Thymus (tissue), 11 donors: ENCODE data around the gene LMOD1. TPM values are rescaled to one million over a fixed set of nuclear protein-coding genes. Genes with fewer than 3 reads are reported as not detected.
"Not testable (repeated sequence)": the region's sequence is repeated elsewhere in the genome, so short reads cannot be mapped to it uniquely, and the experiment has no call there.

Experiments
- DNase-seq, 9 donors: peaks; one replicate each; pipeline ENCODE4 v3.0.0-alpha.2; 2013; ENCODE audit warnings: low spot score in 9 of 9, low read depth in 6 of 9, missing footprints in 1 of 9
- H3K27ac ChIP-seq, 2 donors: one replicate each; pipeline ENCODE4 v1.5.1; 2013; ENCODE audit warnings: control low read depth in 1 of 2, low read depth in 1 of 2, low read length in 1 of 2, mild to moderate bottlenecking in 1 of 2, moderate library complexity in 1 of 2
- H3K27me3 ChIP-seq, 2 donors: one replicate each; pipeline ENCODE4 v1.5.1; 2013; ENCODE audit warnings: low read length in 1 of 2; ENCODE audit not compliant: control insufficient read depth in 2 of 2, insufficient read depth in 1 of 2
- H3K36me3 ChIP-seq, 2 donors: one replicate each; pipeline ENCODE4 v1.5.1; 2013; ENCODE audit warnings: low read length in 1 of 2, mild to moderate bottlenecking in 1 of 2, moderate library complexity in 1 of 2; ENCODE audit not compliant: control insufficient read depth in 2 of 2, insufficient read depth in 2 of 2
- H3K4me1 ChIP-seq, 2 donors: one replicate each; pipeline ENCODE4 v1.5.1; 2013; ENCODE audit warnings: low read length in 2 of 2; ENCODE audit not compliant: control insufficient read depth in 2 of 2, insufficient read depth in 2 of 2
- H3K4me3 ChIP-seq, 2 donors: one replicate each; pipeline ENCODE4 v1.5.1; 2013; ENCODE audit warnings: low read length in 2 of 2, control low read depth in 1 of 2, mild to moderate bottlenecking in 1 of 2
- H3K9me3 ChIP-seq, 2 donors: one replicate each; pipeline ENCODE4 v1.5.1; 2013; ENCODE audit warnings: low read length in 1 of 2, mild to moderate bottlenecking in 1 of 2; ENCODE audit not compliant: control insufficient read depth in 2 of 2, insufficient read depth in 1 of 2
- WGBS: extraction: QIAGEN DNeasy Blood & Tissue Kit; methylation state at CpG from one replicate; pipeline ENCODE4 v1.1.7; 2013; 5-methylcytosine and 5-hydroxymethylcytosine counted together
- polyA plus RNA-seq: library from polyadenylated mRNA; stranded (reverse); fragments of 200-250 nt; gene quantifications from one replicate; pipeline ENCODE4 v1.2.3, GENCODE V29; 2013
- total RNA-seq: library from RNA; stranded (reverse); fragments of 120-200 nt; gene quantifications from one replicate; pipeline ENCODE4 v1.2.4, GENCODE V29; 2013
- donor health status: healthy.

Gene LMOD1
- total and polyA plus RNA-seq, 2 donors = 0.24 to 17.1 TPM

GRCh38 chr1:201912832-201913231 lies 33.5 kb downstream of the LMOD1 start:
- Histone ChIP-seq H3K27ac (no peak overlapping the region), H3K4me3 (no peak overlapping the region), H3K9me3 (no peaks in the 10 kb centered on the region), H3K27me3 (peaks cover 0 to 8% of the 10 kb centered on the region in 2 donors), H3K36me3 (no peaks in the 10 kb centered on the region), H3K4me1 (no peaks in the 10 kb centered on the region)
- WGBS = 95% methylated on average over 5 of the region's 5 CpGs
- no peak for DNase-seq

- Histone ChIP-seq H3K4me3 (no peak overlapping the region), H3K27ac (no peak overlapping the region), H3K36me3 (no peaks in the 10 kb centered on the region), H3K27me3 (peaks cover 0 to 8% of the 10 kb centered on the region in 2 donors), H3K9me3 (no peaks in the 10 kb centered on the region), H3K4me1 (no peaks in the 10 kb centered on the region)
- no peak for DNase-seq
- WGBS = 90% methylated on average over 4 of the region's 4 CpGs
Observed at GRCh38 chr1:201911826-201912571, 34.3 kb downstream of the LMOD1 start.

DNA sequence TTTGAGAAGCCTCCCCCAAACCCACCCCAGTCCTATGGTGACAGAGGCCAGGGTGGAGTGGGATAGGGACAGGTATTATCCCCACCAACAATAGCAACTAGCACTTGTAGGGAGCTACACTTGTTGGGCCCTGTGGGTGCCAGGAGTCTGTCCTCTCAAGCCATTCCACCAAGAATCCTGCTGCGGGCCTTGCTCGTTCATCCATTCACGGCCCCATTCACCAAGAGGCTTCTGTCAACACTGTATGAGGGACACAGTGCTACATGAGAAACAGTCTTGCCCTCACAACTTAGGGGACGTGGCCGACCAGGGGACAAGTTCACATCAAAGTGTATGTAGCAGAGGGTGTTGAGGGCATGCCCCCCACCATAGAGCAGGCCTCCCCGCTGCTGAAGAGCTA lies 38.7 kb downstream of the LMOD1 start:
- no peak overlapping the region for H3K4me3 ChIP-seq
- WGBS = 96% methylated on average over 6 of the region's 6 CpGs
- no peak for DNase-seq
- no peaks in the 10 kb centered on the region for H3K36me3 ChIP-seq
- no peaks in the 10 kb centered on the region for H3K4me1 ChIP-seq
- peaks cover 0 to 7% of the 10 kb centered on the region in 2 donors for H3K27me3 ChIP-seq
- no peak overlapping the region for H3K27ac ChIP-seq
- H3K9me3 ChIP-seq = no peaks in the 10 kb centered on the region

- no peaks in the 10 kb centered on the region for H3K36me3 ChIP-seq
- peaks cover 0 to 7% of the 10 kb centered on the region in 2 donors for H3K27me3 ChIP-seq
- H3K9me3 ChIP-seq = no peaks in the 10 kb centered on the region
- no peaks in the 10 kb centered on the region for H3K4me1 ChIP-seq
- 97% methylated on average over 3 of the region's 3 CpGs for whole genome bisulfite sequencing
- no peak overlapping the region for H3K27ac ChIP-seq
- DNase-seq = no peak
- no peak overlapping the region for H3K4me3 ChIP-seq
Observed at GRCh38 chr1:201906336-201906735, 40.0 kb downstream of the LMOD1 start.

DNA sequence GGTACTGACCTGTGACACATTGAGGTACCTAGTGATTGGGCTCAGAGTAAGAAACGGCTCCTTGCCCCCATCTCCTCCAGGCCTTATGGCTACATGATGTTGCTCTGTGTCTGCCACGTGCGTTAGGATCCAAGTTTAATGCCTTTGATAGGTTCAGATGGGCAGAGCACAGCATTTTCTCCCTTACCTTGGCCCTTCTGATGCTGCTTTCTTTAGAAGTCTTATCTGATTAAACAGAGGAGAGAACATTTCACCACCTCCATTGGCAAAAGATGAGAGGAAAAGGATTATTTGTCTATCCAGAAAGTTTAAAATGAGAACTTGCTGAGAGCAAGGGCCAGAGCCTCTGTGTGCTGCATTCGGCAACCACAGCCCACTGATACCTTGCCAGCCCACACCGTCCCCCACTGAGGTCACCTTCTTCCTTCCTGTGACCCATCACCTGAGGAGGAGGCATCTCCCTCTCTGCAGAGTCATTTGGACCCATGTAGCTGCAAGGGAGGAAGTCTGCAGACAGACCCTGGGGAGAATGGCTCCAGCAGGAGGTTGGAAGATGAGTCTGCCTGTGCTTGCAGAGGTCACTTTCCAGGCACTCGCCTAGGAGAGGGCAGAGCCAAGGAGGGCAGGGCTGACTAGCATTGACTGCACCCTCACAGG lies 41.0 kb downstream of the LMOD1 start:
- Histone ChIP-seq H3K9me3 (no peaks in the 10 kb centered on the region), H3K4me3 (no peak overlapping the region), H3K4me1 (no peaks in the 10 kb centered on the region), H3K36me3 (no peaks in the 10 kb centered on the region), H3K27me3 (peaks cover 0 to 9% of the 10 kb centered on the region in 2 donors), H3K27ac (no peak overlapping the region)
- DNase-seq = no peak
- 72% methylated on average over 6 of the region's 6 CpGs for WGBS

DNA sequence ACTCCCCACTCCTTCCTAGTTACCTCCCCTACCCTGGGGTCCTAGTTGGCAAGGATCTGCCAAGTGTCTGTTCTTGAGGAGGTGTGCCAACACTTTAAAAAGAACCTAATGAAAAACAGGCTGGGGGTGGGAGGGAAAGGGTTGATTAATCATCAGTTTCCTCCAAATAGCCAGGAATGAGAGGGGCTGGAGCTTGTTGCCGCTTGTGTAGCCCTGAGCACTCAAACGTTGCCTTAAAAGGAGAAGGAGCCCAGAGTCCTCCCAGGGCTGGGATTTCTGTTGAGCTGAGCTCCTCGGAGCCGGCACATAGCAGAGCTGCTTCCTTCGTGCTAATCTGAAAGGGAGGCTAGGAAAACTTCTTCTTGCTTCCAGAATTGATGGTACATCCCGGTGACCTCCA lies 41.8 kb downstream of the LMOD1 start:
- Histone ChIP-seq H3K4me1 (no peaks in the 10 kb centered on the region), H3K36me3 (no peaks in the 10 kb centered on the region), H3K4me3 (no peak overlapping the region), H3K27ac (no peak overlapping the region), H3K9me3 (no peaks in the 10 kb centered on the region), H3K27me3 (peaks cover 0 to 12% of the 10 kb centered on the region in 2 donors)
- no peak for DNase-seq
- WGBS = 88% methylated on average over 6 of the region's 6 CpGs

GRCh38 chr1:201903135-201903534 lies 43.2 kb downstream of the LMOD1 start:
- no peak overlapping the region for H3K27ac ChIP-seq
- H3K27me3 ChIP-seq = peaks cover 0 to 10% of the 10 kb centered on the region in 2 donors
- H3K9me3 ChIP-seq = no peaks in the 10 kb centered on the region
- H3K4me3 ChIP-seq = no peak overlapping the region
- 98% methylated on average over 5 of the region's 5 CpGs for WGBS
- no peaks in the 10 kb centered on the region for H3K36me3 ChIP-seq
- DNase-seq = no peak
- H3K4me1 ChIP-seq = no peaks in the 10 kb centered on the region

- Histone ChIP-seq H3K27ac (no peak overlapping the region), H3K27me3 (peaks cover 0 to 10% of the 10 kb centered on the region in 2 donors), H3K9me3 (no peaks in the 10 kb centered on the region), H3K4me1 (no peaks in the 10 kb centered on the region), H3K36me3 (no peaks in the 10 kb centered on the region), H3K4me3 (no peak overlapping the region)
- DNase-seq = no peak
- WGBS = 100% methylated on average over 3 of the region's 3 CpGs
Observed at GRCh38 chr1:201902198-201902597, 44.1 kb downstream of the LMOD1 start.

DNA sequence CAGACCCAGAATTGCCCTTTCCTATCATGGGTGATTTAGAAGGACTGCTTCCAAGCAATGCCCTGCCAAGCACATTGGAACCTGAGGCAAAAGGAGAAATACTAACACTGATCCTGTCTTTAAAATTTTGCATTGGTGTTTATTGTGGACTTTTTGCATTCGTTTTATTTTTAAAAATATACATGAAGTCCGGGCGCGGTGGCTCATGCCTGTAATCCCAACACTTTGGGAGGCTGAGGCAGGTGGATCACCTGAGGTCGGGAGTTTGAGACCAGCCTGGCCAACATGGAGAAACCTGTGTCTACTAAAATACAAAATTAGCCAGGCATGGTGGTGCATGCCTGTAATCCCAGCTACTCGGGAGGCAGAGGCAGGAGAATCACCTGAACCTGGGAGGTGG lies 45.3 kb downstream of the LMOD1 start:
- not testable (repeated sequence) for H3K27me3 ChIP-seq, H3K4me3 ChIP-seq, H3K27ac ChIP-seq, H3K36me3 ChIP-seq, H3K4me1 ChIP-seq, H3K9me3 ChIP-seq, DNase-seq
- WGBS = 97% methylated on average over 6 of the region's 6 CpGs
